ENCODE results near the gene MRTFB.

DNA sequence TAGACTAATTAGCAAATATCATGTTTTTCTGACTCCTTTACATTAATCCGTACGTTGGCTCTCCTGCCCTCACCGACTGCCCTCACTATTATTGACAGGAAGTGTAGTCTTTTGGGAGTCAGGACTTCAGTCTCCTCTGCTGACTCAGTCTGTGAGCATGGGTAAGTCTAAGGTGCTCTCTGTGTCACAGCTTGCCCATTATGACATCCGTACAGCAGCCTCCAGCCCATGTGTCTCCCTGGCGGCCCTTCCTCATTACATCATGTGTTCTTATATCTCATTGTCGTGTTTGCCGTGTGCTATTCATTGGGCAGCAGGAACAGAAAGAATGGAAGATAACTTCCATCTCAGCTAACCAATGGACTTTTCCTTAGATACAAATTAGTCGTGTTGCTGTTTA, 77.5 kb downstream of the MRTFB start:
- TF ChIP-seq CTCF (conservative IDR thresholded peaks at IDR 0.05; ENCODE audit: low read depth in 2 of 2), result no peak
- TF ChIP-seq REST (IDR thresholded peaks at IDR 0.05; ENCODE audit: unreplicated experiment), result no peak
- no peak for TF ChIP-seq POLR2AphosphoS5 (IDR thresholded peaks at IDR 0.05; ENCODE audit: low read depth)
- TF ChIP-seq ETS1 (IDR thresholded peaks at IDR 0.05), result no peak
- TF ChIP-seq ZNF331 (CRISPR knock-in tag; IDR thresholded peaks at IDR 0.05; ENCODE audit: low read depth), result no peak
- no peak for TF ChIP-seq EZH2phosphoT487 (IDR thresholded peaks at IDR 0.05; ENCODE audit: unreplicated experiment)
- TF ChIP-seq EZH2 (IDR thresholded peaks at IDR 0.05; ENCODE audit: low read depth, unreplicated experiment), result no peak
- TF ChIP-seq CREB1 (CRISPR knock-in tag; IDR thresholded peaks at IDR 0.05; ENCODE audit: low read depth), result no peak
- TF ChIP-seq JUNB (IDR thresholded peaks at IDR 0.05; ENCODE audit: unreplicated experiment), result no peak
- TF ChIP-seq NANOG (IDR thresholded peaks at IDR 0.05; ENCODE audit: borderline replicate concordance), result no peak
- TF ChIP-seq ZNF114 (CRISPR knock-in tag; IDR thresholded peaks at IDR 0.05), result no peak
- TF ChIP-seq STAT1 (IDR thresholded peaks at IDR 0.05; ENCODE audit: unreplicated experiment), result no peak
